HG03469 (cell line): Measurements from ENCODE around the gene ZNF638.

Source experiments
- ATAC-seq: cut with Tn5 transposase; IDR thresholded peaks from one replicate; pipeline ENCODE4 v1.9.1; 2021; ENCODE audit warnings: mild to moderate bottlenecking, moderate library complexity, moderate number of reproducible peaks; ENCODE audit not compliant: unreplicated experiment

The ZNF638 gene

DNA sequence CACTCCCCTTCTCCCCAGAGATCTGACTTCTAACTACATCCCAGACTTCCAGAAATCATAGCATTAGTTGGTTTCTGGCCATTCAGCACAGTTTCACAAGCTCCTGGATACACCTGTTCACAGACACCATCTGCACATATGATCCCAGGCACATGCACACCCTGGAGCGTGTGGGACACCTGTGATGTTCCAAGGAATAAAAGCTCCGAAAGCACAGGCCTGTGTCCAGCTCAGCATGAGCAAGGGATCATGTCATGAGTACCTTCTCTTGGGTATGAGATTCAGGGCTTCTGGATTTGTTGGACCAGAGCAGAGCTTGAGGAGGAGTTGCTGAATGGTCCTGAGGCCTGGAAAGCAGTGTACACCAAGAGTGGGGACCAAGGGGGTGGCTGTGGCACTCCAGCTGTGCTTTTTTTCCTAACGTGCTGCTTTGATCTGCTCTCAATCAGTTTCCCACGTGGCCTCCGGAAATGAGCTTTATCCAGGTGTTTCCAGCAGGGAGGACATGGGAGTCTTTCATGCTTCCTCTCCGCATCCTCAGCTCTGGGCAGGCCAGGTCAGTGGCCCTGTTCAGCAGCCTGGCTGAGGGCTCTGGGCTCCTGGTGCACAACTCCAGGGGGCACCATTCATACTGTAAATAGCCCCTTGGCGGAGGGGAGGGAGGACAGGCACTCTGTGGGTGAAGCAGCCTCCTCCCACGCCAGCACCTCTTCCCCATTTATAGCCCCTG is 123.6 kb downstream of the ZNF638 start:
- ATAC-seq = no peak

DNA sequence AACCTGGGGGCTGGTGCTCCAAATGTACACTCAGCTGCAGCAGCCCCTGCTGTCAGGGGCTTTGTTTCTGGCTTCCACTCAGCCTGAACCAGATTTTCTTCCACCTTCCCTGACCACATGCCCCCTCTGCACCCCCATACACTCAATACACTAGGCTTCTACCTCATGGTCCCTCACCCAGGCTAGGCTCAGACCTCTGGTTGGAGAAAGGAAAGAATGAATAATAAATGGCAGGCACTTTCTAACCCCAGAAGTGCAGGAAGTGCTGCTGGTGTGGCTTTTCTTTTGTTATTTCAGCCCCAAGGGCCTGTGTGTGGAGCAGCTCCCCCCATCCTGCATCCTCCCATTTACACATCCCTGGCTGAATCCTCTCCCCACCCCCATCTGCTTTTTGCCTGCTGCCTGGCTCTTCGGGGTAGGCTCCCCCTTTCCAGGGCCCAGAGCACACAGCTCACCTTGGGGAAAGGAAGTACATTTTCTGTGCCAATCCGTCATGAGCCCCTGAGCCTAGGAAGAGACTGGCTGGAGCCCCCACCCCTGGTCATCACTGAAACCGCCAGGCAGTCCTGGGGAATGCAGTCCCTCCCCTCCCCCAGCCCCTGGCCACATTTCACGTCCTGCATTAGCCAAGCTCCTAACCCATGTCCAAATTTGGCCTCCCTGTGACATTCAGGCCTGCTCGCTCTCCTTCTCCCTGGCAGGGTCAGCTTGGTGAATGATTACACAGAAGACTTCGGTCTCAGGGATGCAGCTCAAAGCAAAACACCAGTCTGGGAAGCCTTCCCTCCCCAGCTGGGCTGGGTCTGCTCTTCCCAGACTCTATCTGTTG is 124.4 kb downstream of the ZNF638 start:
- ATAC-seq = no peak

- no peak for ATAC-seq
These were observed 125.0 kb downstream of the ZNF638 start for GRCh38 chr2:71456617-71457016.

- ATAC-seq = no peak
These were observed 125.7 kb downstream of the ZNF638 start for GRCh38 chr2:71457123-71457915.

DNA sequence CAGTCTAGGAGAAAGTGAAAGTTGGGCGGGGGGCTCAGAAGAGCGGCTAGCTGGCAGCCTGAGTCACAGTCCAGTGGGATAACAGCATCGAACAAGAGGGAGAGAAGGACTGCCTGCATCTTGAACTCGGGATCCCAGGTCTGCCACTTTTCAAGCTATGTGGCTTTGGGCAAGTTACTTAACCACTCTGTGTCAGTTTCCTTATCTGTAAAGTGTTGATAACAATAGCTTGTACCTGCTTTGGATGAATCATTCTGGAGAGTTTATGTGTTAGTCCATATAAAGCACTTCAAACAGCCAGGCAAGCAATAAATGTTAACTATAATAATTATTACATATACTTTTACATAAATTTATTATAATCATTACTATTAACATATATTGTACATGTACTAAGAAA is 126.3 kb downstream of the ZNF638 start:
- no peak for ATAC-seq

GRCh38 chr2:71458413-71459083 is 127.0 kb downstream of the ZNF638 start:
- no peak for ATAC-seq

GRCh38 chr2:71459084-71459431 is 127.5 kb downstream of the ZNF638 start:
- no peak for ATAC-seq

DNA sequence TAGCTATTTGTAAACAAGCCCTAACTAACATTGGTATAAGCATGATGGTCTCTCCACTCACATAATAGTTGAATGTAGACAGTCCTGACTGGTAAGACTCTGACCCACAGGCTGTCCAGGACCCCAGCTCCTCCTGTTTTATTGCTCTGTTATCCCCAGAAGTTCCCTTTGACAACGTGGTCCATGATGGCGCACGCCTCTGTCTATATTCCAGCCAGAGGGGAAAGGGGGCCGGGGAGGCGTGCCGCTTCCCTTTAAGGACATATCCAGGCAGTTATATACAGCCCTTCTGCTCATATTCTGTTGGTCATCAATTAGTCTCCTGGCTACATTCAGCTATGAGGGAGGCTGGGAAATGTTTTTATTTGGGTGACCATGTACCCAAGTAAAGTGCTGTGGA is 128.5 kb downstream of the ZNF638 start:
- no peak for ATAC-seq

DNA sequence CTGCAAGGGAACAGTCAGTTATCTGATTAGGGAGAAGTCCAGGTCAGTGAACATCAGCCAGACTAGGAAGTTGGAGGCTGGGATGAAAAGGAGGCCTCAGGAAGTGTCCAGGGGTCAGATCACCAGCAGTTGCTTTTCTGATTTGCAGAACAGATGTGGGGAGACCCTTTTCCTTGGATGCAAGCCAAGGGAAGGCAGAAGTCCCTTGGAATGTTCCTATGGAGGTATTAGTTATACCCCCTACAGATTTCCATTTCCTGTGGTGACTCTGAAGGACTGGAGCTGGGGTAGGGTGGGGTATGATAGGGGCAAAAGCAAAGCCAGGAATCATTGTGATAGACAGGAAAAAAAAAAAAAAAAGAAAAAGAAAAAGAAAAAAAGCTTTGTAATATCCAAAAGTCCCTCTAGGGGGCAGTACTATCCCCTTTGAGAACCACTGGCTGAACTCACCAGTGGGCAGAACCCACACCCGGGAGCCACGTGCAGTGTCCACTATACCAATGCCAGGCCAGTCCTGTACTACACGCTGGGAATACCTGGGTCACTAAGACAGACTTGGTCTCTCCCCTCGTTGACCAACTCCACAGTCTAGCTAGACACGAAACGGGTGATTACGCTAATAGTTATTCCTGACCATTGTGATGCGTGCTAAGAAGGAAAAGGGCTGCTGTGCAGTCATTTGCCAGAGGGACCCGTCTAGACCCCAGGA is 129.2 kb downstream of the ZNF638 start:
- no peak for ATAC-seq

GRCh38 chr2:71461304-71461671 is 129.7 kb downstream of the ZNF638 start:
- ATAC-seq = no peak

DNA sequence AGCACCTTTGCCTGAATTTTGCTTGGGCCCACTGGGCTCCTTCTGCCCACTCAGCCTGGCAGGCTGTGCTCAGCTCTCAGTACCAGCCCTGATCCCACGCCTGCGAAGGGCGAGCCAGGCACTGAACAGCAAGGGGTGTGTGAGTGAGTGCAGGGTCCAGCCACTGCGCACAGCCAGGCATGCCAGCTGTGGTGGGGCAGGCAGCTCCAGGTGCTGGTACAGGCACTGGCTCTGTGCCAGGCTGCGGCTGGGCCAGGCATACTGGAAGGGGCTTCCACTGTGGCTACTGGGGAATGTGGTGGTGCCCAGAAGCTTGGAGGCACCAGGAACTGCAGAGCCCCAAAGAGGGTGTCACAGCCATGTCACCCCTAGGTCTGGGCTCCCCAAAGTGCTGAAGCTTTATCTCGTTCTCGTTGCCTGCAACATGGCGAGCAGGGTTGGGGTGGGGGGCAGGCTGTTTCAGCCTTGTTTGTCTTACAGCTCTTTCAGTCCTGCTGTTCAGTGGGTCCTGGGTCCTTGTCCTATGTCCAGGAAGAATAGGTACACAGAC is 130.5 kb downstream of the ZNF638 start:
- ATAC-seq = no peak

GRCh38 chr2:71462641-71463341 is 131.2 kb downstream of the ZNF638 start:
- ATAC-seq = no peak

DNA sequence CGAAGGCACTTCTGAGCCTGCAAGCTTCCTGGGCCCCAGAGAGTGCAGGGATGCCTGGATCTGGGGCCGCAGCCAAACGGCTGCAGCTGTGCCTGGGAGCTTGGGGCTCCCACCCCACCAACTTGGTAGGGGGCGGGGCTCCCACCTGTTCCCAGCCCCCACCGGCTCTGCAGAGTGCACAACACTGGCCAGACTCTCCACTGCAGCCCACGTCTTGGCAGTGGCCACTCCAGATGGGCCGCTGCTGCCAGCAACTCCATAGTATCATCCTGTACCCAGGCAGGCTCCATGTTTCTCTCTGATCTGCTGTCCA is 131.7 kb downstream of the ZNF638 start:
- no peak for ATAC-seq

DNA sequence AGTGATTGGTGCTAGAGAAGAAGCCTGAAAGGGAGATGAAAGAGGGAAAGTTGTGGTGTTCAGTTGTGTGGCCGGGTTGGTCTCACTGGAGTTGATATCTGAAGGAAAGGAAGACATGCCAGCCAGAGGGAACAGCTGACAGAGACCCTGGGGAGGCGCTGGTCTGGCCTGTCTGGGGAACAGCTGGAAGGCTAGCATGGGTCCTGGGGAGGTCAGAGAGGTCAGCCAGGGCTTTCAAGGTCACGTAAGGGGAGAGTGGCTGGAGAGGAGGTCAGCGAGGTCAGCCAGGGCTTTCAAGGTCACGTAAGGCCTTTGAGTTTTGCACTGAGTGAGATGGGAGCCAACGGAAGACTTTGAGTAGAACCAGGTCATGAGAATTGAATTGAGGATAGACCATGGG is 132.8 kb downstream of the ZNF638 start:
- ATAC-seq = no peak

DNA sequence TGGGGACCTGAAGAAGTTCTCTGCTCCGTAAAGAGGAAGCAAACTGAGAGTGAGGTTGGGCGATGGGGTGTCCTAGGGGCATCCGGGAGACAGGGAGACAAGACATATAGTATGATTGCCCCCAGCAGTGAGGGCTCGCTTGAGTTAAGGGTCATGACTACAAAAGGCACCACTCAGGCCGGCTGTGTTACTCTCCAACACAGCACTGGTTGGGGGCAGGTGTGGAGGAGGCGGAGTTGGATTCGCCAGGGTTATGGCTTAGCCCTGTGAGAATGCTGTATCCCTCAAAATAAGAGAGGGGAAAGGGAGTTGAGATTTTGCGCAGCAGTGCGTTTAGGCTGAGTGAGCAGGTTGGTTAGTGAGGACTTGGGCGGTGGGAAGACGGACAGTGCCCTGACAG is 133.8 kb downstream of the ZNF638 start:
- no peak for ATAC-seq

DNA sequence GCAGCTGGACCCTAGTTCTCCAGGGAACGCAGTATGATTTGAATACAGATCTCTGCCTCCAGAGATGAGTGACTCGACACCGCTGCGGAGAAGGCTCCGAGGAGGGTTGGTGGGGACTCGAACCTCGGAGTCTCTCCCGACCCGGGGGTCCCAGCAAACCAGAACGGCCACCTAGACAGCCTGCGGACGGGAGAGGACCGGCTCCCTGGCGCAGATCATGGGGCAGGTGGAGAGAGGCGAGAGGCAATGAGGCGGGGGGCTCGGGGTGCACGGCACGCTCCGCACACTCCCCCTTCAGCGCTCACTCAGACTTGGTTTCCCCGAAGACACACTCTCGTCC is 134.3 kb downstream of the ZNF638 start:
- no peak for ATAC-seq

DNA sequence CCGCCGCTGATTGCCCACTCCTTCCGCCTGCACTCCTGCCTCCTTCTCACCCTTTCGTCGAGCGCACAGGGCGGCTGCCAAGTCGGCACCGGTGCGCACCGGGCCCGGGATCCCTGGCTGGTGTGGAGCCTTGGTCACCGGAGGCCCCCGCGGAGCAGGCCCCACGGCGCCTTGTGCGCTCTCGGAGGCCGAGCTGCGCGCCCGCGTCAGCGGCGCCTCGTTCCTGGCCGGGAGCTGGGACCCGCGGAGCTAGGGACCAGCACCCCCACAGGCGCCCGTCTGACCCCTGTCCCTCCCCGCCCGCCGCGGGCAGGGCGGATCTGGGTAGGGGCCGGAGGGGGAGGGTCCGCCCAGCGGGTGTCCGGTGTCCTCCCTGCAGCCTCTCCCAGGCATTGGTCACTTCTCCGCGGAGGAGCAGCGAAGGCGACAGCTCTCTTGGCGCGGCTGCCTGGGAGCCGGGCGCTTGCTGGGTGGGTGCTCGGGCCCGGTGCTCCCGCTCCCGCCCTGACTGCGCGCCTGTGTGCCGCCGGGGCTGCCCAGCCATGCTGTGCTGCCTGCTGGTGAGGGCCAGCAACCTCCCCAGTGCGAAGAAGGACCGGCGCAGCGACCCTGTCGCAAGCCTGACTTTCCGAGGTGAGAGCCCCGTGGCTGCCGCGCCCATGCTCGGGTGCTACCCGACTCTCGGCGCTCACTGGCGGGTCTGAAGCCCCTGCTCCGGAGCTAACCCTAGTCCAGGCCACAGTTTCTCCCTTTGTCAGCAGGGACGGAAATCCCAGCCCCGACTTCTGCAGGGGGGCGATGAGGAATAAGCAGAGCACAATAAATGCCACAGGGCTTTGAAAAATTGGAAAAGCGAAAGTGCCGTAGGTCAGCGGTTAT is 135.0 kb downstream of the ZNF638 start:
- ATAC-seq = no peak

DNA sequence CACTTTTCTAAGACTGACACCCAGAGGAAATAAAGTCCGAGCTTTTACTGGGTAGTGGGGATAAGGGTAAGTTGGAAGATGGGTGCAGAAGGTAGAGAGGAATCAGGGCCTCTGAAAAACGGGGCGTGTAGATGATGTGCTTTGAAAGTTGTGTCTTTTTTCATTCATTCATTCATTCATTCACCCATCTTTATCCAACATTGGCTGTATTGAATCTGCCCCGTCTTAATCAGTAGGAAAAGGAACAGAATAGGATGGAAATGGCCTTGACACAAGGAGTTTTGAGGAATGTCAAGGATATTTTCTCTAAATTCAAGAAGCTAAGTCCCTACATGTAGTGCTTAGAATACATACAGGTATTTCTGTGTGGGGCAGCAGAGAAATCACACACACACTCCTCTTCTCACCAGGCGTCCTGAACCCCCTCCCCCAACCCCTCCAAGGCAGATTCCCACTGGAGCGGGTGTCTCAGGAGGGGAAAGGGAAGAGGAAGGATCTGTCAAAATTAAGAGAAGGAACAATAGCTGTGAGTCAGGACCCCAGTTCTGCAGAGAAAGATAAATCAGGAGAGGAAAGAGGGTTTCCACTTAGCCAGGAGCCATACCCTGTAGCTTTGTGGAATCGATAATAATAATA is 135.7 kb downstream of the ZNF638 start:
- ATAC-seq = no peak
